ENCODE measurements around the gene CORIN. TPM values are rescaled to one million over a fixed set of nuclear protein-coding genes. Genes with fewer than 3 reads are reported as not detected.
"Not testable (repeated sequence)": the region's sequence is repeated elsewhere in the genome, so short reads cannot be mapped to it uniquely, and the experiment has no call there.

The CORIN gene
- total RNA-seq, 1 experiment from 2014 or later, result 0.03 TPM

DNA sequence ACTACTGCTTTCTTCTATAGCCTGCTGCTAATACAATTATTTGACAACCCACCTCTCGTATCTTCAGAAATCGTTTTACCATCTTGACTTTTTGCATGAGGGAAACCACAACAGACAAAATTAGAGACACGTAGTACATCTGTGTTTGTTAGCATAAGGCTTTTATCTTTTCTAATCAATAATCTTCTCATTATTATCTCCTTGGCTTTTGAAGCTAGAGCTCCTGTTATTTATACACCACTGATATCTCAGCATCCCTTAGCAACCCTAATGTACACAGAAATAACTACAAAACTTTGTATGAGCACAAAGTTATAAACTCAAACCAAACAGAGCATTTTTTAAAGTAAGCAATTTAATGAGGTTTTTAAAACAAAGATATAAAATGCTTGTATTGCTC lies 39.7 kb downstream of the CORIN start:
- no peak for DNase-seq (ENCODE audit: low read depth, low spot score)
- in situ Hi-C loops (cut with HindIII; ENCODE audit: low pct_unique_long_range_greater_than_20kb, low sequenced_read_pairs), result no loop called here

DNA sequence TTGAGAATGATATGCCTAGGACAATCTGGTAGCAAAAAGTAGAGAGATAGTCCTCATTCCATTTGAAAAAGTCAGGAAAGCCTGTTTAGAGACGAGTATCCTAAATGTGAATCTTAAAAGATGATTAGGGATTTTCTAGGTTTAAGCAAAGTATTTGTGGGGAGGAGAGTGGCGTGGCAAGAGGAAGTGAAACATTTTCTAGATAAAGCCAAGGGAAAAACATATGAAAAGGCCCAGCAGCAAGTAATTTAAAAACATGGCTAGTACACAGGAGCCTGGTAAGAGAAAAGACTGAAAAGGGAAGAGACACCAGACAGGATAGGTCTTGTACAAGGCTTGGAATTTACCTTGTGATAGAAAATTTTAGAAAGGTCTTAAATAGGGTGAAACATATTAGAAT lies 45.9 kb downstream of the CORIN start:
- in situ Hi-C loops (cut with HindIII; ENCODE audit: low pct_unique_long_range_greater_than_20kb, low sequenced_read_pairs), result no loop called here
- DNase-seq (ENCODE audit: low read depth, low spot score), result no peak

DNA sequence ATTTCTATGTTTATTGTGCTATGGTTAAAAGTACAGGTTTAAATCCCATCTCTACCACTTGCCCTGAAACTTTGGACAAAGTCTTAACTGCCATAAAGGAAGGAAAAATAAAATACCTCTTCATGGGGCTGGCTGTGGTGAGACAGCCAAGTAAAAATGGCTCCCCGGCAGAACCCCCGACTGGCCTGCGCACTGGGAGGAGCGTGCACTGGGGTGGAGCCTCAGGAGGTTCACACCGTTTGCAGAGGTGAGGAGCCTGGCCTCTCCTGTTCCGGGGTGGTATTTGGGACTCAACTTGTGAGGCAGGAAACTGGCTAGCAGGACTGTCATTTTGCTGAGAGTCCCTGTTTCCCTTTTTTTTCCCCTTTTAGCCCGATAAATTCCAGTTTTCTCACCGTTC lies 47.8 kb downstream of the CORIN start:
- in situ Hi-C loops (cut with HindIII; ENCODE audit: low pct_unique_long_range_greater_than_20kb, low sequenced_read_pairs), result no loop called here
- no peak for DNase-seq (ENCODE audit: low read depth, low spot score)

DNA sequence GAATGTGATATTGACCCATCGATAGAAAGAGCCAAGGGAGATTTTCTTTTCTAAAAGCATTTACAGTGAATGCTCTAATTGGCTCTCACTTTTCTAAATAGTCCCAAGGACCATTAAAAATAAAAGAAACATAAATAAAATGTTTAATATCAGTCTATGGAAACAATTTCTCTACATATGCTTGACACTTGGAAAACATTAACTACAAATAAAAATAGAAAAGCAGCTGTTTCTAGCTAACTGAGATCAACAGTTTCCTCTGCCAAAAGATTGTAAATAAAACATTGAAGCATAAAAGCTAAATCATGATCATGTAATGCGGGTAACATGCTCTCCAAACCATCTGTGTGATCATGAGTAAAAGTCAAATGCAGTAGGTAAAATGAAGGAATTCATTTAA lies 49.7 kb downstream of the CORIN start:
- DNase-seq (ENCODE audit: low read depth, low spot score), result no peak
- in situ Hi-C loops (cut with HindIII; ENCODE audit: low pct_unique_long_range_greater_than_20kb, low sequenced_read_pairs), result no loop called here

DNA sequence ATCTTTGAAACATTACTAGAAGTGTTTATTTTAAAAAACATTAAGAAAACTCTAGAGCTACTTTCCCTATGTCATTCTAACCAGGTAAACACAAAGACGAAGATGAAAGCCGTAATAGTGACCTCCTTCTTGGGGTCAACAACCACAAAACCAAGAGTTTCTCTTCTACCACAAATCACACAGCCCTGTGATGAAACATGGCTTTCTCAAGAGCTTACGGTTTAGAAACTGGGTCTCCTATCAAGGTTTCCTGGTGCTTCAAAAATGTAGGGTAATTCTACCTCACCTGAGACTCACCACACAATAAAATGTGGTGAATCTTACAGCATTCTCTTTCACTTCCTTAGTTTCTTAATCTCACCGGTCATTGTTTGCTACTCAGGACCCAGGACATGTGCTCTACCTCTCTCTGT lies 50.9 kb downstream of the CORIN start:
- no peak for DNase-seq (ENCODE audit: low read depth, low spot score)
- in situ Hi-C loops (cut with HindIII; ENCODE audit: low pct_unique_long_range_greater_than_20kb, low sequenced_read_pairs), result no loop called here

DNA sequence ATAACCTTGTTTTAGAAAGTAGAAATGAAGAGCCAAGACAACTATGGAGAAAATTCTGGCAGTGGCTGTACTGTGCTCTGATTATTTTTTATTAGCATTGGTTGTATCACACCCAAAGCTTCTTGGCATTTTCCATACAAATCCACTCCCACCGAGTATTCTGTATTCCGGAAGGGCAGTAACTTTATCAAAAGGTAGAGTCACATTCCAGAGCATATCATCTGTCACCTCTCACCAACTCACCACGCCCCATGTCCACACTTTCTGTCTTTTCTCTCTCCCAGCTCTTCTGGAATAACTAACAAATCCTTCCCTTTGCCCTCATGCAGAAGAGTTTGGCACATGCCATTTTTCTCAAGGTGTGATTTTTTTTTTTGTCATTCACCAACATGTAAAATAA lies 52.7 kb downstream of the CORIN start:
- DNase-seq (ENCODE audit: low read depth, low spot score), result no peak

DNA sequence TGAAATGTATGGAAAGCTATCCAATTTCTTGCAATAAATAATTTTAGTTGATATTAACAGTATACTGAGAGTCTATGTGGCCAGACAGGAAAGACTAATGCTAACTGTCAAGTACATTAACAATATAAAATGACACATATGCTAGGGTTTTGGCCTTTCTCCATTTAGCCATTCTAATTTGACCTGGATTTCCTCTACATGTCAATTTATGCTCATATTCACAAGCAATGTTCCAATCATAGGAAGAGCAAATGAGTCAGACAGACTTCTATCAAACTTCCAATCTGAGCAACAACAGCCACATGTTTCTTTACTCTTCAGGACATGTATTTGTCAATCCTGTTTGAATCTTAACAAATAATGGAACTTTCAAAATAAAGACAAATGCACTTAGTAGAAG lies 53.6 kb downstream of the CORIN start:
- in situ Hi-C loops (cut with HindIII; ENCODE audit: low pct_unique_long_range_greater_than_20kb, low sequenced_read_pairs), result no loop called here

More for the DNA sequence above, 52.7 kb downstream of the CORIN start:
- in situ Hi-C loops (cut with HindIII; ENCODE audit: low pct_unique_long_range_greater_than_20kb, low sequenced_read_pairs), result no loop called here

DNA sequence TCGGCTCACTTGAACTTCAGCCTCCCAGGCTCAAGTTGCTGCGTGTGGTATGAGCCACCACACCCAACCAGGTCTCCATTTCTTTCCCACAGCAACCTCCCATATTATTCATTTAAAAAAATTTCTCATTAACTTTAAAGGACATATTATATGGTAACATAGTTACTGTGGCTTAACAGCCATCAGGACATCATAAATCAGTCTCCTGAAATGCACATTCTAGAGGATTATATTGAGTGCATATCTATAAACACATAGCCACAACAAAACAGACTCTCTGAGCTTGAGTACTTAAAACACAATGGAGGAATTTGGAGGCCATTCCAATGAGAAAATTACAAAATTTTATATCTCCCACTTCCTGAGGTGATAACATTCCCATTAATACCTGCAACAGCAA lies 61.5 kb downstream of the CORIN start:
- in situ Hi-C loops (cut with HindIII; ENCODE audit: low pct_unique_long_range_greater_than_20kb, low sequenced_read_pairs), result no loop called here
- no peak for DNase-seq (ENCODE audit: low read depth, low spot score)

More for the DNA sequence above, 53.6 kb downstream of the CORIN start:
- no peak for DNase-seq (ENCODE audit: low read depth, low spot score)

DNA sequence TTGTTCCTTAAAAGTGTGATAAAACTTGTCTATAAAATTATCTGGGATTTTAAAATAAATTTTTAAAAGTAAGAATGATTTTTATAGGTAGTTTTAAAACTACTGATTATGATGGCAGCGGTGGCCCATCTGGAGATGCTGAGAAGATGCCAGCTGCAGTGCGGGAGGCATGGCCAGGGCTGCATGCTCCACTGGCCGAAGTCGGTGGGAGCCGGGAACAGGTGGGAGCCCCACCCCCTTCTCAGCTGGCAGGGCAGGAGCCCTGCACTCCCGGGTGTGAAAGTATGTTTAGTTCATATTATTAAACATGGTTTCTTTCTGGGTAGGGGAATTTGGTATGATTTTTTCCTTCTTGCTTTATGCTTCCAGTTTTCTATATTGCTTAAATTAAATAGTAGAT lies 63.8 kb downstream of the CORIN start:
- in situ Hi-C loops (cut with HindIII; ENCODE audit: low pct_unique_long_range_greater_than_20kb, low sequenced_read_pairs), result no loop called here
- no peak for DNase-seq (ENCODE audit: low read depth, low spot score)

DNA sequence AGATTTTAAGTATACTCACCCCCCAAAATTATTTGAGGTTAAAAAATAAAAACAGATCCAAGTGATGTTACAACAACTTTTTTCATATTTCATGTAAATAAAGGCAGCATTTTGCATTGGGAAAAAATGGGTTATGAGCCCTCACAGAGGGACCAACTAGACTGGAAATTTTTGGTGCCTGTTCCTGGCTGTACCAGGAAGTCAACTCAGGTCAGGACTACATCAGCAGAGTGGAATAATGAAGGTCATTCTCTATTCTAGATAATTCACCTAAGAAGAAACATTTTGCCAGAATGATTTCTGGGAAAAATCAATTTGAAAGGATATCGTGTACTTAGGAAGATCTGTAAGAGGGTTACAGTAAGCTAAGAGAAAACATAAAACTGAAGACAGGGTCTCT lies 66.8 kb downstream of the CORIN start:
- in situ Hi-C loops (cut with HindIII; ENCODE audit: low pct_unique_long_range_greater_than_20kb, low sequenced_read_pairs), result no loop called here
- no peak for DNase-seq (ENCODE audit: low read depth, low spot score)

DNA sequence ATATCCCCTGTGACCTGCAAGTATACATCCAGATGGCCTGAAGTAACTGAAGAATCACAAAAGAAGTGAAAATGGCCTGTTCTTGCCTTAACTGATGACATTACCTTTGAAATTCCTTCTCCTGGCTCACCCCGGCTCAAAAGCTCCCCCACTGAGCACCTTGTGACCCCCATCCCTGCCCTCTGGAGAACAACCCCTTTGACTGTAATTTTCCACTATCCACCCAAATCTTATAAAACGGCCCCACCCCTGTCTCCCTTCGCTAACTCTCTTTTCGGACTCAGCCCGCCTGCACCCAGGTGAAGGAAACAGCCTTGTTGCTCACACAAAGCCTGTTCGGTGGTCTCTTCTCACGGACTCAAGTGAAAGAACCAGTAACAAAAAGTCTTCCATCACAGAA lies 69.9 kb downstream of the CORIN start:
- in situ Hi-C loops (cut with HindIII; ENCODE audit: low pct_unique_long_range_greater_than_20kb, low sequenced_read_pairs); DNase-seq (ENCODE audit: low read depth, low spot score): not testable (repeated sequence)

DNA sequence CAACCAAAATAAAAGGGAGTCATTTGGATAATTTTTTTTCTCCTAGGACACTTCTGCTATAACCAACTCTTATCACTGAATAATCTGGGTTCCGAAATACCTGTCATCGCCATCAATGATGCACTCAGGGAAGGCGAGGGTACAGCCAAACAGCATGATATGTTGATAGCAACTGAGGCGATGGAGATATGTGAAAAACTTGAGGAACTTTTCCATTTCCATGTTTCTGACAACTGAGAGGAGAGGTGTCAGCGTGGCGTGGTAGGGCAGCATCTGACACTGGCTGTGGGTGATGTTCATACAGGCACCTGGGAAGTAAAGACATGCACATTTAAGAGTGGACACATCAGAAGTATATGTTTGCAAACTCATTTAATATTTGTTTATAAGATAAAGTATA lies 74.6 kb downstream of the CORIN start:
- DNase-seq (ENCODE audit: low read depth, low spot score), result no peak
- in situ Hi-C loops (cut with HindIII; ENCODE audit: low pct_unique_long_range_greater_than_20kb, low sequenced_read_pairs), result no loop called here

DNA sequence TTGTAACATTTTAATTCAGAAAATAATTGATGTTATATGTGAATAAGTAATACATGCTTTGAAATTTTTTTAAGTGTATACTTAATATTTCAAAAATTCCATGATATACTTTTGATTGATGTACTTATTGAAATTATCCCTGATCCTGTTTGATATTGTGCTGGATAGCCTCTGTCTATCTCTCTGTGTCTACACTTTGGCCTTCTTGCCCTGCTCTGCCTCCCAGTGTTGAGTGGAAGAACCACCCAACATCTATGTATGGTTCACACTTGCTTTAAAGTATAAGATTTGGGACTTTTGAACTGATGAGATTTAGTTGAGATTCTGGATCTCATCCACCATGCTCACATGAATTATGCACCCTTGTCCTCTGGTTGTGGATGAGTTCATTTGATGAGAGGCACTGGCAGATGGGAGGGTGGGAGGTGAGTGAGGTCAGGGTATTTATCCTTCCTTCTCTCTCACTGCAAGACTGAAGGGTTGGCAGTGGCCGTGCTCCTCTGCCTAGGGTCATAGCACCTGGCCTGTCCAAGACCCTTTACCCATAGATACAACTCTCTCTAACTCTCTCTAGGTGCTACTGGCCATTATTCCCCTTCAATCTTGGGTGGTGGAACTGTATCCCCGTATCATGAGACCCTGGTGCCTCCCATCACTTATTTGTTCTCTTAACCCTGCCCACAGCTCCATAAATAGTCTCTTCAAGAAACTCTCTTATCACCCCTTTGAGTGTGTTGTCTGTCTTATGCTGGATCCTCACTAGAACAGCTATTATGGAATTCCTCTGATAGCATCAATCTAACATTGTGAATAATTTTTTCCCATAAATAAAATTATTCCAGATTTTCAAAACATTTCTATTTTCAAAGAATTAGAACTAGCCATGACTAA lies 75.2 kb downstream of the CORIN start:
- DNase-seq (ENCODE audit: low read depth, low spot score), result no peak
- in situ Hi-C loops (cut with HindIII; ENCODE audit: low pct_unique_long_range_greater_than_20kb, low sequenced_read_pairs), result no loop called here

DNA sequence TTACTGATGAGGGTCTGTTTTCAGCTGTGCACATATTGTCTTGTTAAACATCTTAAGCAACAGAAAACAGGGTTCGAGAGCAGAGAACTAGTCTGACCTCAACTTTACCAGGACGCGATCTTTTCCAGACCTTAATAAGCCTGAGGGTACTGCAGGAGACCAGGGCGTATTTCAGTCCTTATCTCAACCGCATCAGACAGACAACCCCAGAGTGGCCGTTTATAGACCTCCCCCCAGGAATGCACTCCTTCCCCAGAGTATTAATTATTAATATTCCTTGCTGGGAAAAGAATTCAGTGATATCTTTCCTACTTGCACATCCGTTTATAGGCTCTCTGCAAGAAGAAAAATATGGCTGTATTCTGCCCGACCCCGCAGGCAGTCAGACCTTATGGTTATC lies 84.6 kb downstream of the CORIN start:
- DNase-seq (ENCODE audit: low read depth, low spot score); in situ Hi-C loops (cut with HindIII; ENCODE audit: low pct_unique_long_range_greater_than_20kb, low sequenced_read_pairs): not testable (repeated sequence)

DNA sequence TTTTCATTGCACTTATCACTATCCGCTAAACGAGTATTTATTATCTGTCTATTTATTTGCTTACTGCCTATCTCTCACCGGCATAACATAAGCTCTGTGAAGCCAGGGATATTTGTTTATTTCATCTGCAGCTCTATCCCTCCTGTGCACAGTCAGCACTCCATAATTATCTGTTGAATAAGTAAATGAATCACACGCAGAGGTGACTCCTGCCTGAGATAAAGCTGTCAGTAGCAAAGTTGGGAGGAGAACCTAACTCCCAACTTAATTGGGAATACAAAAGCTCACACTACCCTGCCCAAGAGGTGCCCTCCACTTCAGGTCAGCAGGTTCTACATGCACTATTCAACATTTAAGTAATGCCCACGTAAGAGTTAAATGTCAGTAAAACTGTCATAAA lies 85.7 kb downstream of the CORIN start:
- no peak for DNase-seq (ENCODE audit: low read depth, low spot score)
- in situ Hi-C loops (cut with HindIII; ENCODE audit: low pct_unique_long_range_greater_than_20kb, low sequenced_read_pairs), result no loop called here

DNA sequence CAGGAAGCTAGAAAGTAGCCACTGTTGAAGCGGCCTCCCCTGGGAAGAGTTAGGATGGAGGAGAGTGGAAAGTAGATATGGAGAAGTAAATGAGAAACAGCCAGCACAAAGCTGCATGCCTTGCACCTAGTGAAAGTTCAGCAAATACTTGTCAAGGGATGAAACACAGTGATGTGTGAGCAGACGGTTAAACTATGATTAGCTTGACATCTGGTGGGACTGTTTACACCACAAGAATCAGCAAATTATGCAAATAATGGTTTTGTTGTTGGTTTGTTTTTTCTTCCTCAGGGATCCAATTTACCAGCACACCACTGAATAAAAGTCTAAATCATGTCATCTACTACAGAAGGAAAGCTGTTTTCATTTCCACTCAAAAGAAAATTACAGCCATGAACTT lies 87.1 kb downstream of the CORIN start:
- in situ Hi-C loops (cut with HindIII; ENCODE audit: low pct_unique_long_range_greater_than_20kb, low sequenced_read_pairs), result no loop called here
- DNase-seq (ENCODE audit: low read depth, low spot score), result no peak

DNA sequence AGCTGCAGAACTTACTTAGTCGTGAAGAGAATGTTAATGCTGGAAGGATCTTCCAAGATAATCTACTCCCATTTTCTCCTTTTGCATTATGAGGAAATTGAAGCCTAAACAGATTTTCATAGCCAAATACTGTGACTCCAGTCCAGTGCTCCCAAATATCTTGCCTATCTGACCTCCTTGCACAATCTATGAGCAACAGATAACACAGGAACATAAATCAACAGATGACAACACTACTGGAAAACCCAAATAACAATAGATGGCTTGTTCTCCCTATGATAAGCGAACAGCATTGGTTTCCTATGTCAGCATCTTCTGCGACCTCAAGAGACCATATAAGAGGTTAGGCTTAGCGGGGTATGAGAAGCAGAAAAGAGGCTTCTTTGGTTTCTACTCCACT lies 88.0 kb downstream of the CORIN start:
- DNase-seq (ENCODE audit: low read depth, low spot score), result no peak
- in situ Hi-C loops (cut with HindIII; ENCODE audit: low pct_unique_long_range_greater_than_20kb, low sequenced_read_pairs), result no loop called here

DNA sequence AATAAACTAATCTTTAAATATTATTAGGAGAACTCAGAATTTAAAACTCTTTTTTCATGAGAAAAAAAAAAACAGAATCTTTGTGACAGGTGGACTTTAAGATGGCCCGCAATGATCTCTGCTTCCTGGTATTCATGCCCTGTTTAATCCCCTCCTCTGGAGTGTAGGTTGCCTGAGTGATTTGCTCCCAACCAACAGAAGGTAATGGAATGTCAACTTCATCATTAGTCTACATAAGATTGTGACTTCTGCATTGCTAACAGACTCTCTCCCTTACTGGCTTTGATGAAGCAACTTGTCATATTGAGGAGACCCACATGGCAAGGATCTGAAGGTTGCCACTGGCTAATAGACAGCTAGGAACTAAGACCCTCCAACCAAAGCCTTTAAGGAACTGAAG lies 88.8 kb downstream of the CORIN start:
- in situ Hi-C loops (cut with HindIII; ENCODE audit: low pct_unique_long_range_greater_than_20kb, low sequenced_read_pairs), result no loop called here
- no peak for DNase-seq (ENCODE audit: low read depth, low spot score)

DNA sequence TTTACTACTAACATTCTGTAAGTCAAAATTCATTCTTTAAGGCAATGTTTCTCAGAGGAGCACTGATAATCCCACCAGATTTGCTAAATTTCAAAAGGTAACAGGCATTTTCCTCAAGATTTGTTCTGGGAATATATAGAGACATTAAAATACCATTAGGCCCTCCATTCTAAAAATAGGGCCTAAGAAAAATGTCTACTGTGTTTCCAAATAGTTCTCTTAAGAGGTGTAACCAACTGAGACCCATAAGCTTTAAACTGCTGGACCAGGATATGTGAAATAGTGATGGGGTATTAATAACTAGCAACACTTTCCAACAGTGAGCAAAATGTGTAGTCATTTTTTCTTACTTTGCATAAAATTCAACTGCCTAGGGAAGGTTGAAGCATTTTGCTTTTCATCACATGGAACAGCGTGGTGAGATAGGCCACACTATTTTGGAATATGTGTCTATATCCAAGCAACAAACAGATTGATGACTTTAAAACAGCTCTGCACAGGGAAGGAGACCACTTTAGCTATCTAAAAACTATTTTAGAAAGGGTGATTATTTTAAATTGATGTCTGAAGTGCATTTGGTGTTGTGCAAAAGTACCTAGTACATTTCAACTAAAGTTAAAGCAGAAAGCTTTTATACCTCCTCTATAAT lies 89.9 kb downstream of the CORIN start:
- in situ Hi-C loops (cut with HindIII; ENCODE audit: low pct_unique_long_range_greater_than_20kb, low sequenced_read_pairs), result no loop called here
- DNase-seq (ENCODE audit: low read depth, low spot score), result no peak

Measured in SK-MEL-5 (cell line).